NCI-H1092 treated with DMSO at 0.1 percent for 48 hours (cell line): ENCODE measurements around the gene DDX23.

Experiments used
- DNase-seq: peaks from one replicate; lab custom pipeline; 2025; lab: John Stamatoyannopoulos, UW

DDX23 gene

DNA sequence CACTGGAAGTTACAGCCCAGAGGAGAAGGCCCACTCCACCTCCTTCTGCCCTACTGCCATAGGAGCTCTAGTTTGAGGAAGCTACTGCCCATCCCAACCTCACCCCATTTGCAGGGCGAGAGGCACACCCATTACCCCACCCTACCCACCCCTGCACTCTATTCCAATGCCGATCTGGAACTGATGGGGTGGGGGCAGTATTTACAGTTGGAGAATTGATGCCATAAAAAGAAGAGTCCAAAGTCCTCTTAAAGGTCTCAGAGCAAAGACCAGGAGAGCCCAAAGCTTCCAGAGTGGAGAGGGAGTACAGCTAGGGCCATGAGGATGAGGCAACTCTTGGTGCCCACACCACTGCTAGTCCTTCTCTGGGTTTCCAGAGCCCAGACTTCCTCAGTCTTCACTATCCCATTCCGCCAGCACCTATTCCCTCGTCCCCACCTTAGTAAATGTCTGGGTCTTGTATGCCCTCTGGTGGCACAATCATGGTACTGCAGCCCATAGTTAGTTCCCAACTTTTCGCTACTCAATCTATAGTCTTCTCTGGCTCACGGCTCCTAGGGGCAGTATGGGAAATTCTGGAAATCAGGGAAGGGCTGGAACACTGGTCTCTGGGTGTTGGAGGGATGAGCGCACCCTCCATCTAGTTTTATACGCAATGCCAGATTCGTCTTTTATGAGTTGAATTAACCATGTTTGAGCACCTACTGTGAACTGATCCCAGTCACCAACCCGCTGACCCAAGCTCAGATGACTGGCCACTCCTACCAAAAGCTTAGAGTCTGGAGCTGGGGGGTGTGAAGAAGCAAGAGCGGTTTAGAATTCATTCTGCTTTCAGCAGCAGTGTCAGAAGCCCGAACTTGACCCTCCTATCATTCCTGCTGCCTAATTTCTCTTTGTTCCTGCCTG, 56.2 kb downstream of the DDX23 start:
- peak; percentile 35 for DNase-seq

DNA sequence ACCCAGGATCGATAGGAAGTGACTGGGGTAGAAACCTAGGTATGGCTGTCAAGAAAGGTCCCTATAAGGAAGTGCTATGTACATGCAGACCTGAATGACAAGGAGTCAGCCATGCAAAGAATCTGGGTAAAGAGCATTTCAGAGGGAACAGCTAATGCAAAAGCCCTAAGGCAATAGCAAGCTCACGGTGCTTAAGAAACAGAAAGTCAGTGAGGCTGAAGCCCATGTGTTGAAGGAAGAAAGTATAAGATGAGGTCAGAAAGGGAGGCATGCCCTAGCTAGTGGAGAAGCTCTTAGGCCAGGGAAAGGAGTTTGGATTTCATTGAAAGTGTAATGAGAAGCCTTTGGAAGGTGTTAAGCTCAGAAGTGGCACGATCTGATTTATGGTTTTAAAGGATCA, 57.1 kb downstream of the DDX23 start:
- DNase-seq: no peak

DNA sequence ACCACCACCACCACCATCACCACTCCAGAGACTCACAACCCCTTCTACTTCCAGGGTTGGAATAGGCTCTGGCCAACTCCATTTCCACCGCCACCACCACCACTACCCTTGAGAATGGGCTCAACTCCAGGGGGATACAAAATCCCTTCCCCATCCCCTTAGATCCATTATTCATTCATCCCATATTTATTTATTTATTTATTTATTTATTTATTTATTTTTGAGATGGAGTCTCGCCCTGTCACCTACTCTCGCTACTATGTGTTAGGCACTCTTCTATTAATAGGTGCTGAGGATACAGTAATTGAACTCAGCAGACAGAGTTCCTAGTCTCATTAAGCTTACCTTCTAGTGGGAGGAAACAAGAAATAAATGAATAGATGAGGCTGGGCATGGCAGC, 58.3 kb downstream of the DDX23 start:
- no peak for DNase-seq

DNA sequence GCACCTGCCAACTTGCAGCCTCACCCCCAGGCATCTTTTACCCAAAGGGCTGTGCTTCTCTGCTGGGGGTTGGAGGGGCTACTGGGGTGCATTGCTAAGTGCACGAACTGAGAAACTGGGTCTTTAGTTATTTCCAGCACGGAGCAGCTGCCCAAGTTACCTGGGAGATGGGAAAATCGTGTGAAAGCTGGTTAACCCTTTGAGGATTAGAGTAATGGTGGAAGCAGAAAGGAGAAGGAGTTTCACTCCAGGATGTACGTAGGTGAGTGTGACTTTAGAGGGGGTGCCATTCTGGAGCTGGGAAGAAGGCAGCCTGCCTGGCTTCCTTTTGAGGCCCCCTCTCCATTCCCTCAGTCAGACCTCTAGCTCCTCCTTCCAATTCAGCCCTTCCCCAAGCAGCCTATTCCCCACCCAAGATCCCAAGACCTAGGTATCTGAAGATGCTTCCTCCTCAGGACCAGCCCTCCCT, 62.1 kb downstream of the DDX23 start:
- no peak for DNase-seq

DNA sequence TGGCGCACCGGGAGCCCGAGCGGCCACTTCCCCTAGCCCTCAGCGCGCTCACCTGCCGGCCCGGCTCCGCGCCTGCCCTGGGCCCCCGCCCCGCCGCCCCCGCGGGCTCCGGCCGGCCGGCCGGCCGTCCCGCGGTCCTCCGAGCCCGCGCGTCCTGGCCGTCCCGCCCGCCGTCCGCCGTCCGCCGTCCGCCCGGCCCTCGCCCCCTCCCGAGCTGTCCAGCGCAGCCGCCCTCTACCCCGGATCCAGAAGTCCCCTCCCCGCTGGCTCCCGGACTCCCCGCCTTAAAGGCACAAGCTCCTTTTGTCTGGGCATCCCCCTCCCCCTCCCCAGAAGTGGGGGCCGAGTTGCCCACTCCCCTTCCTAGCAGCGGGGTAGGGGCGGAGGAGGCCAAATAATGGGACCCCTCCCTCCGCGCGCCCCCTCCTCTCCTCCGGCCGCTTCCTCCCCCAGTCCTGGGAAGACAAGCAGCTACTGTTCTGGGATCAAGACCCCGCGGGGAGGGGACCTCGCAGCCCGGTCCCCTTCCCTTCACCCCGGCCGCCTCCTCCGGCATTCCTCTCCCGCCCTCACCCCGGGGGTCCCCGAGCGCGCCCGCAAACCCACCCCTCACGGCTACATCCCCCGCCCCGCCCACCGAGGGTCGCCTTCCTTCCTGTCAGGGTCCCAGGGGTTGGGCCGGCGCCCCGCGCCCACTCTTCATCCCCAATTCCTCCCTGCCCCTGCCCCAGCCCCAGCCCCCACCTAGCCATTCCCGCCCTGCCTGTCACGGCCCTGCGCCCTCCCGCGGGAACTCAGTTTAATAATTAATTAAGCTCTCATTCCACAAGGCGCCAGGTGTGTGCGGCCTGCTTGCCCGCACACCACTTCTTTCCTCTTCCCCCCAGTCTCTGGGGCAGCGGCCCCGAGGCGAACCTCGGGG, 62.8 kb downstream of the DDX23 start, which contains the start of gene ADCY6:
ADCY6 (minus strand) TSS at position 236 of the 922 bp plus-strand sequence. CDS start 5,655 bp downstream, outside the sequence.
- peak; percentile 4 for DNase-seq

DNA sequence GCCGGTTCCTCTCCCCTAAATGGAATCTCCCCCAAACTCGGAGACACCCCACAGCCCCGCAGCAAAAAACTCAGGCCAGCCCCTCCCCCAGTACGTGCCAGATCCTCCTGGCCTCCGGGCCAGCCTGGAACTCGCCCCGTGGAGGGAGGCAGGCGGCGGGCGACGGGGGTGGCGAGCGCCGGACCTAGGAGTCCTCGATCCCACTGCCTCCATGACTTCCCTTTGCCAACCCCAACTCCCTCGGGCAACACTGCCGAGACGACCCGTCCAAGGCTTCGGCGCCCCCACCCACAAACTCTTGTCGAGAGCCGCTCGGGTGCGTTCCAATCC, 63.5 kb downstream of the DDX23 start:
- DNase-seq: no peak

DNA sequence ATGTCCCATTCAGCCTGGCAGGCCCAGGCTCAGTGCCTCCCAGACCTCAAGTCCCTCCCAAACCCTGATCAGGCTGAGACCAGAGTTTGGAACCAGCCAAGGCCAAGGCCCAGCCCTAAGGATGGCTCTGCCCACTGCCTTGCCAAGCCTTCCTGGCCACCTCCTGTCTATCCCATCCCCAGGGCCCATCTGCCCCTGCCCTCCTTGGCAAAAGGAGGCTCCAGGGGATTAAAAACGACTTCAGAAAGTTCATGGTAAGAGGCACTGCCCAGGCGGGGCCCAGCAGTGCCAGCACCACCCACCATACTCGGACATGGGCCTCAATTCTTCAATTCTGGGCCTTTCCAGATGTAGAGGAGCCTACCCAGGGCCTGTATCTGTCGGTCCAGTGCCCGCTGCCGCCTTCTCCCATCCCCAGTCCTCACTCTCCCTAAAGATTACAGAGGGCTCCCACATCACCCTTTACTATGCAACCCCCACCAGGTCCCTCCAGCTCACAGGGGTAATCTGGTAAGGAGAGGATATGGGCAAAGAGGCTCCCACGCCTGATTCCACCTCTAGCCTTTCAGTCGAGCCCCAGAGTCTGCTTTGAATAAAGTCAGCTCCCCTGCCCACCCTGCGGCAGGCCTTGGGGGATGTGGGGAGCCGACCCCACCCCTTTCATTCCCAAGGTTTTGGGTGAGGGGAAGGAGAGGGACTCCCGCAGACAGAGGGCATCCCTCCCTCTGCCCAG, 64.0 kb downstream of the DDX23 start:
- no peak for DNase-seq

DNA sequence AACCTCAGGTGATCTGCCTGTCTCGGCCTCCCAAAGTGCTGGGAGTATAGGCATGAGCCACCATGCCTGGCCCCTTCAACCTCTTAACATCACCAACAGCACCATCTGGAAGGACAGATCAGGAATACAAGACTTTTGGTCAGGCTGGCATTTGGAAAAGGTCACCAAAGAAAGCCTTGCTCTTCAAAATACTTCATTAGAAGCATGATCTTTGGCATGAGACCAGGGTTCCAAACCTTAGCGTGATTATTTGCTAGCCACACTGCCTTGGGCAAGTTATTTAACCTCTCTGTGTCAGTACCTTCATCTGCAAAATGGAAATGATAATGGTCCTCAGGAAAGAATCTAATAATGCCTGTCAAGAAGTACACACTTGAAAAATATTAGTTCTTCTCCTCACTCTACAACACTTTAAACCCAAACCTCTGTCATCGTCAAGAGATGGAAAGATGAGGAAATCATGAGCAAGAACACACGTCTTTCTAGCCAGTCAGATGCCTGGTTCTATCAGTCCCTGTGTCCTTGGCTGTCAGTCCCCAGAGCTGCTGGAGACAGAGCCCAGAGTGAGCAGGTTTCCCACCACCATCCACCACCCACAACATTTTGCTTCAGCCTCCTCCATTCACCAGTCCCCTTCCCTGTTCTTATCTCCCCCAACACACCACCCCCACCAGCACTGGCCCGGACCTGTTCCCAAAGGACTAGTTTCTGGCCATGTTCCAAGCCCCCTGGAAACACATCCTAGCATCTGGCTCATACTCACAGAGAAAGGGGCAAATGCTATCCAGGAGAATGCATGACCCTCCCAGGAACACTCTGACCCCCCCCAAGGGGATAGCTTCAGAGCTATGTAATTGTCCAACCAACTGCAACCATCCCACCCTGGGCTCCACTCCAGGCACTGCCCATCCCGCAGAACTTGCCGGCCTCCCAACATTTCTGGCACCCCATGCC, 65.1 kb downstream of the DDX23 start:
- DNase-seq: no peak

DNA sequence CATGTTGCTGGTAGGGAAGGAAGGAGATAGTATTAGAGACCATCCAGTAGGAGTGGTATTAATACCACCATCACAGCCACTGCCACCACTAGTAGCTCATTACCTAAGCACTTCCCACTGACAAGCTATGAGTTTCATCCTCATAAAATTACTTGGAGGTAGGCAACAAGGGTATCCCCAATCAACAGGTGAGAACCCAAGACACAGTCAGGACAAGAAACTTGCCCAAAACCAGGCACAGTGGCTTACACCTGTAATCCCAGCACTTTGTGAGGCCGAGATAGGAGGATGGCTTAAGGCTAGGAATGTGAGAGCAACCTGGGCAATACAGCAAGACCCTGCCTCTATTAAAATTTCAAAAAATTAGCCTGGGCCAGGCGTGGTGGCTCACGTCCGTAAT, 68.5 kb downstream of the DDX23 start:
- DNase-seq: no peak

DNA sequence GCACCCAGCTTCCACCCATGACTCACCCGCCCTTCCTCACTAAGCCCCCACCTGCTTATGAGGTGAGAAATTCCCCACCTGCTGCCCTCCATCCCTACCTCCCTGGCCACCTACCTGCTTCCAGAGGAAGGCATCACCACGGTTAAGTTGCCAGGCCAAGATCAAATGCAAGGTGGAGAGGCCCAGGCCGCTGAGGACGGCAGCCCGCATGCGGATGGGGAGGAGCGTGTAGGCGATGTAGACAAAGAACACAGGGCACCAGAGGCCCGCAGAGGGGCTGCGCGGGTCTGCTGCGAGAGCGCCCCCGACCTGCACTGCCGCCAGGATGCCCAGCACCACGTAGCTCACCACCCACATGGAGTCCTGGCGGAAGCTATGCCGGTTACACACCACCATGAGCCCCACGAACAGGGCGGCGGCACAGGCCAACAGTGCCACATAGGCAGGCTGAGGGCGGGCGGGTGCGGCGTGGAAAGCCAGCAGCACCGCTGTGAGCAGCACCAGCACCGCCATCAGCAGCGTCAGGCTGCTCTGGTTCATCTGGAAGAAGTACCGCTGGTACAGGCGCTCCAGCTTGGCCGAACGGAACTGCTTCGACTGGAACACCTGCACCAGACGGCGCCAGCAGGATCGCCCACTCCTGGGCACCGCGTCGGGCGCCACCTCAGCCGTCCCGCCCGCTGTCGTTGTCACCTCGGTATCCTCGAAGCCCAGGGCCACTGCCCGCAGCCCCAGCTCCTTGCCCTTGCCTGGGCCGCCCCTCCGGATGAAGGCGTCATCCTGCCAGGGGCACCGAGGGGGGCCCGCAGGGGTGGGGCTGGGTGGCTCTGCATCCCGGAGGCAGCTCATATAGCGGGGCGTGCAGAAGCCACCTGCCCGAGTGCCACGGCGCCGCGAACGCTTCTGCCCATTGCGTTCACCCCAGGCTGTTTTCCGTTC, 69.2 kb downstream of the DDX23 start:
- DNase-seq: no peak

DNA sequence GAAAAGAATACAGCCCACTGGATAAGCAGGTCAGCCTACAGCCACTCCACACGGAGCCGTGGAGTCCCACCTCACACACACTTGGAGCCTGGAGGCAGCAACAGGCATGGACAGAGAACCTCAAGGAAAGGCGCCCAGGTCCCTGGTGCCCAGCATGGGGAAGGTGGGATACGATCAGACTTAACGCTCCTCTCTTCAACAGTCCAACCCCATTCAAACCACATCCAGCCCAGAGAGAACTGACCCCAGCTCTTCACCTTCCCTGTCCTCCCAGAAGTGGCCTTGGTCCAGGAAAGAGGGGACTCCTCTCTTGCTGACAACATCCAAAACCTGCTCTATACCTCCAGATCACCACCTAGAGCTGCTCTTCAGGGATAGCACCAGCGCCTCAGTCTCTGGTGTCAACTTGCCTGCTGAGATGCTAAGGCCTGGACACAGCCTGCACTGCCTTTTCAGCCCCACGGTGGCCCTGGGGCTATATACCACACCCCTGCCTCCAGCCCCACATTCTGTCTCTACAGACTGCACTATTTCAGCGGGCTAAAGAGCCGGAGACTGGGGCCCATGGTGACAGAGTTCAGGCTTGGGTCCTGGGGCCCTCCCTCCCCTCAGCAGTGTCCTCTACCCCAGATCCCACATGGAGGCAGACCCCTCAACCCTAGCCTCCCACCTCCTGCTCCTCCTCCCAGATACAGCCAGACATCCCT, 70.1 kb downstream of the DDX23 start:
- no peak for DNase-seq

DNA sequence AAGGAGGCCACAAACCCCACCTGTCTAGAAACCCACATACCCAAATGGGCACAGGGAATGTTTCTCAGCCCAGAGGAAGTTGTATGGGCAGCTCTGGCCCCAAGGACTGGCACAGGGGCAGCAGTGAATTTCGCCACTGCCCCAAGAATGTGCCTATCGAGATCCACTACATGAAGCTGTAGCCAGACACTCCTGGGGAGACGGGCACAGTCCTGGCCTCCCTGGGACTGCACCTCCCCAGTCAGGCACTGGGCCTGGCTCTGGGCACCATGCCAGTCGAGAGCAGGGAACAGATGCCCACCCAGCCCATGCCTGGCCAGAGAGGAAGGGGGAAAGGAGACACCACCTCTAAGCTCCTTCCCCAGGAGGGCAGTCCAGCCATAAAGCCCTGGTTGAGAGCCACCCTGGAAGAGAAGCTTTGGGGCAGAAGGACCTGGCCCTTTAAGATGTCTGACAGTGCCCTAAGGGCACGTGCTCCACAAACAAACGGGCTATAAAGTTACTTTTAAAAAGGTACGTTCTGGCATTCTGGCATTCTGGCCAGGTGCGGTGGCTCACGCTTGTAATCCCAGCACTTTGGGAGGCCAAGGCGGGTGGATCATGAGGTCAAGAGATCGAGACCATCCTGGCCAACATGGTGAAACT, 71.5 kb downstream of the DDX23 start:
- DNase-seq: no peak

DNA sequence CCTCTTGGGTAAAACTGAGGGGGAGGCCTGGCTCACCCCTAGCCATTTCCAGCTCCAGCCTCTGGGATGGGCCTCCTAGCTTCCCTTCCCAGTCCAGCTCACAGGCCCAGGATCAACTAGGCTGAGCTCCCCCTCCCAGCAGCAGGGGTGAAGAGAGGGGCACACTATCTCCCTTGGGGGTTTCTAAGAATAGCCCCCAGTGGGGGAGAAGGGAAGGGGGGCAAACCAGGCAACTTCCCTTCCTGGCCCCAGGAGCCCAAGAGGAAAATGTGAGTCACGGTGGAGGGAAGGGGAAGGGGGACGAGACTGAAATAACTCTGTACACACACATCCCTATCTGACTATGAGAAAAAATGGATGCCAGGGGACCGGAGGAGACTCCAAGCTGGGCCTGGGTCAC, 72.1 kb downstream of the DDX23 start:
- no peak for DNase-seq
